H9 (cell line): ENCODE measurements around the gene SP6. TPM values are rescaled to one million over a fixed set of nuclear protein-coding genes. Genes with fewer than 3 reads are reported as not detected.

ENCODE experiments used
- DNase-seq: peaks from one replicate; pipeline ENCODE4 v3.0.0-alpha.2; 2017
- H2AFZ ChIP-seq: one replicate; pipeline ENCODE4 v1.6.1; 2013; ENCODE audit warnings: mild to moderate bottlenecking, low read length, control low read depth, moderate library complexity
- H2AK5ac ChIP-seq: 2 replicates; pipeline ENCODE4 v1.6.1; 2013; ENCODE audit warnings: low read length, control low read depth, mixed read lengths; ENCODE audit not compliant: insufficient read length
- H2BK120ac ChIP-seq: one replicate; pipeline ENCODE4 v1.6.1; 2013; ENCODE audit warnings: low read depth, mild to moderate bottlenecking, low read length, control low read depth, inconsistent platforms; ENCODE audit not compliant: poor library complexity, severe bottlenecking
- H2BK12ac ChIP-seq: 2 replicates; pipeline ENCODE4 v1.6.1; 2013; ENCODE audit warnings: low read length, control low read depth, mixed read lengths, low read depth; ENCODE audit not compliant: insufficient read length
- H2BK15ac ChIP-seq: 2 replicates; pipeline ENCODE4 v1.6.1; 2013; ENCODE audit warnings: low read depth, low read length, control low read depth
- H2BK20ac ChIP-seq: one replicate; pipeline ENCODE4 v1.6.1; 2013; ENCODE audit warnings: low read depth, mild to moderate bottlenecking, low read length, control low read depth, inconsistent platforms; ENCODE audit not compliant: poor library complexity, severe bottlenecking
- H2BK5ac ChIP-seq: 2 replicates; pipeline ENCODE4 v1.6.1; 2013; ENCODE audit warnings: low read length, control low read depth, mixed read lengths; ENCODE audit not compliant: insufficient read length
- H3K14ac ChIP-seq: 2 replicates; pipeline ENCODE4 v1.6.1; 2013; ENCODE audit warnings: low read length, control low read depth; ENCODE audit not compliant: insufficient read depth
- H3K18ac ChIP-seq: 2 replicates; pipeline ENCODE4 v1.6.1; 2013; ENCODE audit warnings: low read depth, mild to moderate bottlenecking, mixed read lengths, low read length, control low read depth; ENCODE audit not compliant: insufficient read length
- H3K23ac ChIP-seq: 2 replicates; pipeline ENCODE4 v1.6.1; 2013; ENCODE audit warnings: low read length, control low read depth, mixed read lengths, low read depth; ENCODE audit not compliant: insufficient read length
- H3K23me2 ChIP-seq: 2 replicates; pipeline ENCODE4 v1.6.1; 2013; ENCODE audit warnings: low read depth, mild to moderate bottlenecking, mixed read lengths, low read length, control low read depth; ENCODE audit not compliant: insufficient read length, poor library complexity, severe bottlenecking
- H3K27ac ChIP-seq: 2 replicates; pipeline ENCODE4 v1.5.1; 2013; ENCODE audit warnings: low read length, control low read depth, mixed read lengths, low read depth; ENCODE audit not compliant: insufficient read length
- H3K27me3 ChIP-seq: 2 replicates; pipeline ENCODE4 v1.6.1; 2013; ENCODE audit warnings: low read length, control low read depth, inconsistent platforms; ENCODE audit not compliant: insufficient read depth
- H3K4ac ChIP-seq: 2 replicates; pipeline ENCODE4 v1.6.1; 2013; ENCODE audit warnings: low read depth, mild to moderate bottlenecking, control low read depth, inconsistent platforms, low read length, moderate library complexity
- H3K4me1 ChIP-seq: 2 replicates; pipeline ENCODE4 v1.6.1; 2013; ENCODE audit warnings: low read length, control low read depth, inconsistent platforms; ENCODE audit not compliant: insufficient read depth
- H3K4me2 ChIP-seq: 2 replicates; pipeline ENCODE4 v1.6.1; 2013; ENCODE audit warnings: low read length, control low read depth, mixed read lengths; ENCODE audit not compliant: insufficient read length, insufficient read depth
- H3K56ac ChIP-seq: 2 replicates; pipeline ENCODE4 v1.6.1; 2013; ENCODE audit warnings: low read depth, mild to moderate bottlenecking, mixed read lengths, low read length, control low read depth; ENCODE audit not compliant: insufficient read length
- H3K79me1 ChIP-seq: 2 replicates; pipeline ENCODE4 v1.6.1; 2013; ENCODE audit warnings: low read depth, mild to moderate bottlenecking, moderate library complexity, low read length, control low read depth, inconsistent platforms; ENCODE audit not compliant: insufficient read depth, poor library complexity, severe bottlenecking
- H3K79me2 ChIP-seq: 2 replicates; pipeline ENCODE4 v1.6.1; 2013; ENCODE audit warnings: low read length, control low read depth, inconsistent platforms; ENCODE audit not compliant: insufficient read depth
- H3K9ac ChIP-seq: 2 replicates; pipeline ENCODE4 v1.6.1; 2013; ENCODE audit warnings: low read length, control low read depth, mixed read lengths; ENCODE audit not compliant: insufficient read length; ENCODE audit errors: extremely low read depth
- H3K9me3 ChIP-seq: one replicate; pipeline ENCODE4 v1.6.1; 2013; ENCODE audit warnings: low read depth, low read length, inconsistent platforms; ENCODE audit not compliant: control insufficient read depth
- H3T11ph ChIP-seq: one replicate; pipeline ENCODE4 v1.6.1; 2013; ENCODE audit warnings: mild to moderate bottlenecking, low read length, control low read depth, inconsistent platforms
- H4K20me1 ChIP-seq: one replicate; pipeline ENCODE4 v1.6.1; 2013; ENCODE audit not compliant: control insufficient read depth, insufficient read length, insufficient read depth
- H4K5ac ChIP-seq: 2 replicates; pipeline ENCODE4 v1.6.1; 2013; ENCODE audit warnings: low read depth, mild to moderate bottlenecking, mixed read lengths, low read length, control low read depth; ENCODE audit not compliant: insufficient read length
- H4K8ac ChIP-seq: replicated peaks from 2 replicates; pipeline ENCODE4 v1.6.1; 2013; ENCODE audit warnings: low read length, control low read depth, mixed read lengths, low read depth; ENCODE audit not compliant: insufficient read length
- H4K91ac ChIP-seq: 2 replicates; pipeline ENCODE4 v1.6.1; 2013; ENCODE audit warnings: low read depth, mild to moderate bottlenecking, moderate library complexity, mixed read lengths, low read length, control low read depth; ENCODE audit not compliant: insufficient read length
- H3K27ac Mint-ChIP-seq, 3 experiments: 2 replicates in 2 of 3; 3 replicates in 1 of 3; pipeline ENCODE4 v1.8.0; 2020 to 2021; ENCODE audit warnings: mixed read lengths in 3 of 3, mild to moderate bottlenecking in 1 of 3, moderate library complexity in 1 of 3
- H3K27me3 Mint-ChIP-seq: 2 replicates; pipeline ENCODE4 v1.8.0; 2021; ENCODE audit warnings: low read depth, mild to moderate bottlenecking, moderate library complexity, mixed read lengths
- H3K36me3 Mint-ChIP-seq, 3 experiments: 2 replicates in 2 of 3; 3 replicates in 1 of 3; pipeline ENCODE4 v1.8.0; 2020 to 2021; ENCODE audit warnings: low read depth in 3 of 3, mixed read lengths in 3 of 3; ENCODE audit not compliant: insufficient read depth in 1 of 3
- H3K4me1 Mint-ChIP-seq, 2 experiments: 2 replicates each; pipeline ENCODE4 v1.8.0; 2020; ENCODE audit warnings: mixed read lengths in 2 of 2
- H3K4me3 Mint-ChIP-seq, 2 experiments: 2 replicates in 1 of 2; 3 replicates in 1 of 2; pipeline ENCODE4 v1.8.0; 2020 to 2021; ENCODE audit warnings: mild to moderate bottlenecking in 2 of 2, mixed read lengths in 2 of 2, moderate library complexity in 1 of 2
- H3K9me3 Mint-ChIP-seq, 2 experiments: 2 replicates in 1 of 2; 3 replicates in 1 of 2; pipeline ENCODE4 v1.8.0; 2020; ENCODE audit warnings: mild to moderate bottlenecking in 2 of 2, mixed read lengths in 2 of 2, moderate library complexity in 1 of 2
- WGBS: extraction: QIAGEN DNeasy Blood & Tissue Kit; methylation state at CpG from one replicate; pipeline ENCODE4 v1.1.7; 2013; ENCODE audit warnings: missing lambda C conversion rate, low lambda C conversion rate, mixed read lengths; ENCODE audit not compliant: insufficient read length; ENCODE audit errors: extremely low coverage; 5-methylcytosine and 5-hydroxymethylcytosine counted together
- total RNA-seq: library from RNA; stranded (reverse); gene quantifications from 2 replicates; pipeline ENCODE4 v1.2.1, GENCODE V29; 2021
- TF ChIP-seq, protein P1 (sequence below): fragments of 200-600 bp; sonication (generic); conservative IDR thresholded peaks from 3 replicates; pipeline ENCODE4 v1.8.0; 2021; ENCODE audit warnings: antibody characterized with exemption, mild to moderate bottlenecking

The SP6 gene
- total RNA-seq, 1 experiment from 2014 or later, result 0.90 TPM

DNA sequence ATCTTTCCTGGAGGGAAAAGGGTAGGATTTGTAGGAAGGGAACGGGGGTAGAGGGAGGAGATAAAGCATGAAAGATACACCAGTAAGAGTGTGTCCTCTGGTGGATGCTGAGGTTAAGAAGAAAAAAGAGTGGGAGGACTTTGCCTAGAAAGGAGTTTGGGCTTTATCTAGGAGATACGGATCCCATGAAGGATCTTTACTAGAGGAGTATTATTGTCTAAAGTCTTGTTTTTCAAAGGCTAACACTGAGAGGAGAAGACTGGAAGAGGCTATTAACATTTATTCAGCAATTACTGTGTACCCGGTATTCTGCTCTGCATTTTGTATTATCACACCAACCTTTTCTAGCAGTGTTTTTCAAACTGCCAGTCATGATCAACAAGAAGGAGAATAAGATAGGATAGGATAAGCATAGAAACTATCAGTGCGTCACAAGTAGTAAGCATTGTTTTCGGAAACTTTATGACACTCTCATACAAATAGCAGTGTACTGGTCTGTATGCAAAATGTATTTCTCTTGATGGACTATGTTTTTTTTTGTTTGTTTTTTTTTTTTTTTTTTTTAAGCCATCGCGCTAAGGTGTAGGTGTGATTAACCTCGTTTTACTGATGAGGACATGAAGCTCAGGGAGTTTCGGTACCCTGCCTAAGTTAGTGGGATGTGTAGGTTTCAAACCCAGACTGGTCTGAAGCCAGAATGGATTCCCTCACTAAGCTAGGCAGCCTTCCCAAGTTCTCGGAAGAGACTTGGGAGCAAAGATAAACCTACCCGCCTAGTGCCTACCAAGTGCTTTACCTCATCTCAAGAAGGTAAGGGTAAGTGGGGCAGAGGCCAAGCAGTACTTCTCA is 43.8 kb upstream of the SP6 start:
- Histone ChIP-seq H3K18ac (no peak overlapping the region), H3K79me2 (no peaks in the 10 kb centered on the region), H4K91ac (no peak overlapping the region), H4K20me1 (no peaks in the 10 kb centered on the region), H3K14ac (no peak overlapping the region), H3K27me3 (no peaks in the 10 kb centered on the region), H3K56ac (no peak overlapping the region), H2BK15ac (no peak overlapping the region), H2AK5ac (no peak overlapping the region), H2BK12ac (no peak overlapping the region), H3K9ac (peak overlapping the region; percentile 77), H3T11ph (no peak overlapping the region), H2AFZ (no peak overlapping the region), H3K27ac (no peak overlapping the region), H2BK120ac (no peak overlapping the region), H3K23me2 (peaks cover 5% of the 10 kb centered on the region), H3K9me3 (no peaks in the 10 kb centered on the region), H3K4me2 (peak overlapping the region; percentile 83), H2BK5ac (no peak overlapping the region), H2BK20ac (no peak overlapping the region), H4K8ac (no peak overlapping the region), H3K79me1 (no peaks in the 10 kb centered on the region), H3K23ac (no peak overlapping the region), H3K4me1 (no peaks in the 10 kb centered on the region), H3K4ac (no peak overlapping the region), H4K5ac (no peak overlapping the region)
- H3K27me3 Mint-ChIP-seq, result no peaks in the 10 kb centered on the region; the same call in 1 of the 2 replicates
- H3K9me3 Mint-ChIP-seq, result no peaks in the 10 kb centered on the region
- no peak for DNase-seq
- H3K36me3 Mint-ChIP-seq, result peaks cover 0 to 4% (median 3%) of the 10 kb centered on the region in 3 experiments; a peak in 2 of 7 replicates
- peaks cover 25 to 31% of the 10 kb centered on the region in 2 experiments for H3K4me1 Mint-ChIP-seq
- H3K4me3 Mint-ChIP-seq, result peak overlapping the region; percentile 94 to 96
- WGBS, result no CpG with 5 or more reads among the region's 11 CpGs
- TF ChIP-seq, protein P1, sequence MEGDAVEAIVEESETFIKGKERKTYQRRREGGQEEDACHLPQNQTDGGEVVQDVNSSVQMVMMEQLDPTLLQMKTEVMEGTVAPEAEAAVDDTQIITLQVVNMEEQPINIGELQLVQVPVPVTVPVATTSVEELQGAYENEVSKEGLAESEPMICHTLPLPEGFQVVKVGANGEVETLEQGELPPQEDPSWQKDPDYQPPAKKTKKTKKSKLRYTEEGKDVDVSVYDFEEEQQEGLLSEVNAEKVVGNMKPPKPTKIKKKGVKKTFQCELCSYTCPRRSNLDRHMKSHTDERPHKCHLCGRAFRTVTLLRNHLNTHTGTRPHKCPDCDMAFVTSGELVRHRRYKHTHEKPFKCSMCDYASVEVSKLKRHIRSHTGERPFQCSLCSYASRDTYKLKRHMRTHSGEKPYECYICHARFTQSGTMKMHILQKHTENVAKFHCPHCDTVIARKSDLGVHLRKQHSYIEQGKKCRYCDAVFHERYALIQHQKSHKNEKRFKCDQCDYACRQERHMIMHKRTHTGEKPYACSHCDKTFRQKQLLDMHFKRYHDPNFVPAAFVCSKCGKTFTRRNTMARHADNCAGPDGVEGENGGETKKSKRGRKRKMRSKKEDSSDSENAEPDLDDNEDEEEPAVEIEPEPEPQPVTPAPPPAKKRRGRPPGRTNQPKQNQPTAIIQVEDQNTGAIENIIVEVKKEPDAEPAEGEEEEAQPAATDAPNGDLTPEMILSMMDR, result no peak
- peak overlapping the region; percentile 17 to 95 (median 79); a peak in 3 of 7 replicates for H3K27ac Mint-ChIP-seq
